ENCODE data around the gene ADGRB3.

DNA sequence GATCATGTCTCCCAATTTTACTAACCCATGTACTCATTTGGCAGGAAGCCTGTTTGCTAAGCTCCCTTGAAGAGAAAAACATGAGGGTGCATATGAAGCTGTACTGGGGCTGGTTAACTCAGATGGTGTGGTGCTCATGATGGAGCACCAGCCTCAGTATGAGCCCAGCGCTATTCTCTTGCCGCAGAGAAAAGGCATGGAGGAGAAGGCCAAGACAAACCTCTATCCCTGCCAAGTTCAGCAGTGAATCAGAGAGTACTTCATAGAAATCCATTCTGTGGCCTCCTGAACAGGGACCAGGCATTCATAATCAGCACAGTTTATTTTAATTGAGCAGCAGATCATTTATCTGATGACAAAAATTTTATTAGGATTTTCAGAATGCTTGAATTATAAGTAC lies 763.6 kb downstream of the ADGRB3 start:
- TF ChIP-seq, protein P1, sequence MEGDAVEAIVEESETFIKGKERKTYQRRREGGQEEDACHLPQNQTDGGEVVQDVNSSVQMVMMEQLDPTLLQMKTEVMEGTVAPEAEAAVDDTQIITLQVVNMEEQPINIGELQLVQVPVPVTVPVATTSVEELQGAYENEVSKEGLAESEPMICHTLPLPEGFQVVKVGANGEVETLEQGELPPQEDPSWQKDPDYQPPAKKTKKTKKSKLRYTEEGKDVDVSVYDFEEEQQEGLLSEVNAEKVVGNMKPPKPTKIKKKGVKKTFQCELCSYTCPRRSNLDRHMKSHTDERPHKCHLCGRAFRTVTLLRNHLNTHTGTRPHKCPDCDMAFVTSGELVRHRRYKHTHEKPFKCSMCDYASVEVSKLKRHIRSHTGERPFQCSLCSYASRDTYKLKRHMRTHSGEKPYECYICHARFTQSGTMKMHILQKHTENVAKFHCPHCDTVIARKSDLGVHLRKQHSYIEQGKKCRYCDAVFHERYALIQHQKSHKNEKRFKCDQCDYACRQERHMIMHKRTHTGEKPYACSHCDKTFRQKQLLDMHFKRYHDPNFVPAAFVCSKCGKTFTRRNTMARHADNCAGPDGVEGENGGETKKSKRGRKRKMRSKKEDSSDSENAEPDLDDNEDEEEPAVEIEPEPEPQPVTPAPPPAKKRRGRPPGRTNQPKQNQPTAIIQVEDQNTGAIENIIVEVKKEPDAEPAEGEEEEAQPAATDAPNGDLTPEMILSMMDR (IDR thresholded peaks at IDR 0.05 in 2 of 3, conservative IDR thresholded peaks at IDR 0.05 in 1 of 3; ENCODE audit: control insufficient read depth in 2 of 3, extremely low read depth in 1 of 3, insufficient read depth in 1 of 3, low read depth in 3 of 3, low read length in 3 of 3) = no peak
- no peak for TF ChIP-seq KDM1A (IDR thresholded peaks at IDR 0.05; ENCODE audit: borderline replicate concordance)
- TF ChIP-seq WRNIP1 (IDR thresholded peaks at IDR 0.05; ENCODE audit: borderline replicate concordance, low read depth, low read length) = no peak
- TF ChIP-seq SMC3 (IDR thresholded peaks at IDR 0.05; ENCODE audit: borderline replicate concordance, low read length) = no peak
- TF ChIP-seq HDAC2 (IDR thresholded peaks at IDR 0.05) = no peak
- TF ChIP-seq RELA (IDR thresholded peaks at IDR 0.05; ENCODE audit: borderline replicate concordance, partially characterized antibody) = no peak
